Endothelial cell (in vitro differentiated cells): ENCODE results near the gene NF1. TPM values are rescaled to one million over a fixed set of nuclear protein-coding genes. Genes with fewer than 3 reads are reported as not detected.
"Not testable (repeated sequence)": the region's sequence is repeated elsewhere in the genome, so short reads cannot be mapped to it uniquely, and the experiment has no call there.

ENCODE experiments used
- DNase-seq: peaks from one replicate; pipeline ENCODE4 v3.0.0; 2021; ENCODE audit warnings: low spot score
- H3K27ac Mint-ChIP-seq: one replicate; pipeline ENCODE4 v1.8.0; 2021; ENCODE audit warnings: mixed read lengths, inconsistent platforms; ENCODE audit not compliant: unreplicated experiment
- H3K27me3 Mint-ChIP-seq: one replicate; pipeline ENCODE4 v1.8.0; 2021; ENCODE audit warnings: mild to moderate bottlenecking, moderate library complexity, mixed read lengths, inconsistent platforms; ENCODE audit not compliant: unreplicated experiment
- H3K36me3 Mint-ChIP-seq: one replicate; pipeline ENCODE4 v1.8.0; 2021; ENCODE audit warnings: mild to moderate bottlenecking, low read depth, mixed read lengths, inconsistent platforms; ENCODE audit not compliant: unreplicated experiment
- H3K4me1 Mint-ChIP-seq: one replicate; pipeline ENCODE4 v1.8.0; 2021; ENCODE audit warnings: mild to moderate bottlenecking, mixed read lengths, inconsistent platforms; ENCODE audit not compliant: unreplicated experiment
- H3K4me3 Mint-ChIP-seq: one replicate; pipeline ENCODE4 v1.8.0; 2021; ENCODE audit warnings: mild to moderate bottlenecking, mixed read lengths, inconsistent platforms; ENCODE audit not compliant: unreplicated experiment
- H3K9me3 Mint-ChIP-seq: one replicate; pipeline ENCODE4 v1.8.0; 2021; ENCODE audit warnings: mixed read lengths, inconsistent platforms; ENCODE audit not compliant: unreplicated experiment
- total RNA-seq: library from RNA; stranded (reverse); fragmentation: NEBNext Ultra II Directional; extraction: Animal tissue kit (Norgen Biotek cat#: 25700); gene quantifications from one replicate; pipeline ENCODE4 v1.2.1, GENCODE V29; 2021; ENCODE audit not compliant: unreplicated experiment
- TF ChIP-seq, protein P1 (sequence below): fragments of 200-600 bp; sonication (generic); IDR thresholded peaks from one replicate; pipeline ENCODE4 v1.5.0; 2021; ENCODE audit warnings: antibody characterized with exemption; ENCODE audit not compliant: unreplicated experiment

Gene NF1
- total RNA-seq, 1 donor from 2014 or later = 52.7 TPM

DNA sequence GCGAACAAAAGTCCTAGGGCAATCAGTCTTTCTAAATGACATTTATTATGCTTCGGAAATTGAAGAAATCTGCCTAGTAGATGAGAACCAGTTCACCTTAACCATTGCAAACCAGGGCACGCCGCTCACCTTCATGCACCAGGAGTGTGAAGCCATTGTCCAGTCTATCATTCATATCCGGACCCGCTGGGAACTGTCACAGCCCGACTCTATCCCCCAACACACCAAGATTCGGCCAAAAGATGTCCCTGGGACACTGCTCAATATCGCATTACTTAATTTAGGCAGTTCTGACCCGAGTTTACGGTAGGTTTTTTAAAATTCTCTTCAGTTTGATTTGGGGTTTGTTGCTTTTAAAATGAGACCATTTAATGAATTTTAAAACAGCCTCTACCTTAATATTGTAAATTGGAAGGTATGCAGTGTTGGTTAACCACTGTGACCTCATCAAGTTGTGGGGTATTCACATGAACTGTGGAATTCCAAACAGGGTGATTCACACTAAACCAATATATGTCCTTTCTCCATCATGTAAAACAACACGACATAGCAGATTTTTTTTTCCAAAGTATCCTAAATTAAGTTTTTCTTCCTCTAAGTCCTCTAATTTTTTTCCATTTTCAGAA is 232.9 kb downstream of the NF1 start:
- H3K36me3 Mint-ChIP-seq = no peaks in the 10 kb centered on the region
- DNase-seq = no peak
- TF ChIP-seq, protein P1, sequence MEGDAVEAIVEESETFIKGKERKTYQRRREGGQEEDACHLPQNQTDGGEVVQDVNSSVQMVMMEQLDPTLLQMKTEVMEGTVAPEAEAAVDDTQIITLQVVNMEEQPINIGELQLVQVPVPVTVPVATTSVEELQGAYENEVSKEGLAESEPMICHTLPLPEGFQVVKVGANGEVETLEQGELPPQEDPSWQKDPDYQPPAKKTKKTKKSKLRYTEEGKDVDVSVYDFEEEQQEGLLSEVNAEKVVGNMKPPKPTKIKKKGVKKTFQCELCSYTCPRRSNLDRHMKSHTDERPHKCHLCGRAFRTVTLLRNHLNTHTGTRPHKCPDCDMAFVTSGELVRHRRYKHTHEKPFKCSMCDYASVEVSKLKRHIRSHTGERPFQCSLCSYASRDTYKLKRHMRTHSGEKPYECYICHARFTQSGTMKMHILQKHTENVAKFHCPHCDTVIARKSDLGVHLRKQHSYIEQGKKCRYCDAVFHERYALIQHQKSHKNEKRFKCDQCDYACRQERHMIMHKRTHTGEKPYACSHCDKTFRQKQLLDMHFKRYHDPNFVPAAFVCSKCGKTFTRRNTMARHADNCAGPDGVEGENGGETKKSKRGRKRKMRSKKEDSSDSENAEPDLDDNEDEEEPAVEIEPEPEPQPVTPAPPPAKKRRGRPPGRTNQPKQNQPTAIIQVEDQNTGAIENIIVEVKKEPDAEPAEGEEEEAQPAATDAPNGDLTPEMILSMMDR = no peak
- H3K4me1 Mint-ChIP-seq = no peaks in the 10 kb centered on the region
- H3K27me3 Mint-ChIP-seq = peaks cover 2% of the 10 kb centered on the region
- no peaks in the 10 kb centered on the region for H3K9me3 Mint-ChIP-seq
- no peak overlapping the region for H3K4me3 Mint-ChIP-seq
- no peak overlapping the region for H3K27ac Mint-ChIP-seq

DNA sequence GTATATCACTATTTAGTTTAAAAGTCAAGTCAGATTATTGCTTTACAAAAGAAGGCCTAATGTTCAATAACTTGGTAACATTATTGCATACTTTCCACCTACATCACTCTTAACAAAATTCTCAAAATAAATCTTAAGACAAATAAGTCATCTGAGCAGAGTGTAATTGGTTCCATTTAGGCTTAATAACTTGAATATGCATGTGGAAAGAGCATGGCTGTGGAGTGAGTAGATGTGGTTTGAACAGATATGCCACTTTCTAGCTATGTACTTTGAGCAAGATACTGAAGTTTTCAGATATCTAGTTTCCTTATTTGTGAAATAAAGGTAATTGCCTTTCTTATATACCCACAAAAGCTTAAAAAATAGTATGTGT is 233.4 kb downstream of the NF1 start:
- peaks cover 2% of the 10 kb centered on the region for H3K27me3 Mint-ChIP-seq
- H3K27ac Mint-ChIP-seq = no peak overlapping the region
- DNase-seq = no peak
- H3K4me1 Mint-ChIP-seq = no peaks in the 10 kb centered on the region
- H3K4me3 Mint-ChIP-seq = no peak overlapping the region
- H3K9me3 Mint-ChIP-seq = no peaks in the 10 kb centered on the region
- TF ChIP-seq, protein P1 = no peak
- no peaks in the 10 kb centered on the region for H3K36me3 Mint-ChIP-seq

GRCh38 chr17:31329221-31329620 is 234.4 kb downstream of the NF1 start:
- TF ChIP-seq, protein P1 = no peak
- Mint-ChIP-seq H3K27me3 (peaks cover 2% of the 10 kb centered on the region), H3K4me3 (no peak overlapping the region), H3K9me3 (no peaks in the 10 kb centered on the region), H3K27ac (no peak overlapping the region), H3K36me3 (no peaks in the 10 kb centered on the region), H3K4me1 (no peaks in the 10 kb centered on the region)
- DNase-seq = no peak

GRCh38 chr17:31339906-31340661 is 245.3 kb downstream of the NF1 start:
- TF ChIP-seq, protein P1 = no peak
- no peaks in the 10 kb centered on the region for H3K9me3 Mint-ChIP-seq
- H3K36me3 Mint-ChIP-seq = peaks cover 18% of the 10 kb centered on the region
- DNase-seq = no peak
- H3K27me3 Mint-ChIP-seq = no peaks in the 10 kb centered on the region
- no peak overlapping the region for H3K27ac Mint-ChIP-seq
- no peaks in the 10 kb centered on the region for H3K4me1 Mint-ChIP-seq
- H3K4me3 Mint-ChIP-seq = no peak overlapping the region

DNA sequence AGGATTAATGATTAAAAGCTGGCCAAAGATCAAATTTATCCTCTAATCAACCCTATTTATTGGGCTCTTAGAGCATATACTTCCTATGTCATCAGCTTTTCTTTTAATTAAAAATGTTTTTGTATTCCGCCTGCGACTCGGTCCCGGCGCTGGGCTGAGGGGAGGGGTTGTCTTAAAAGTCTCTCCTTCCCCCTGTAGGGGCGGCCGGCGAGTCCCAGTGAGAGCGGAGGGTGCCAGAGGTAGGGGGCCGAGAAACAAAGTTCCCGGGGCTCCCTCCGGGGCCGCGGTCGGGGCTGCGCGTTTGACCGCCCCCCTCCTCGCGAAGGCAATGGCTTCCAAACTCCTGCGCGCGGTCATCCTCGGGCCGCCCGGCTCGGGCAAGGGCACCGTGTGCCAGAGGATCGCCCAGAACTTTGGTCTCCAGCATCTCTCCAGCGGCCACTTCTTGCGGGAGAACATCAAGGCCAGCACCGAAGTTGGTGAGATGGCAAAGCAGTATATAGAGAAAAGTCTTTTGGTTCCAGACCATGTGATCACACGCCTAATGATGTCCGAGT is 250.5 kb downstream of the NF1 start:
- H3K4me1 Mint-ChIP-seq, H3K4me3 Mint-ChIP-seq, H3K27ac Mint-ChIP-seq, H3K27me3 Mint-ChIP-seq, DNase-seq, H3K9me3 Mint-ChIP-seq: not testable (repeated sequence)
- peaks cover 11% of the 10 kb centered on the region for H3K36me3 Mint-ChIP-seq
